Measurements from ENCODE around the gene CCN5.
"Not testable (repeated sequence)": the region's sequence is repeated elsewhere in the genome, so short reads cannot be mapped to it uniquely, and the experiment has no call there.

CCN5 gene

GRCh38 chr20:44761423-44761822, 46.3 kb downstream of the CCN5 start:
- DNase-seq, result no peak

GRCh38 chr20:44762466-44763140, 47.4 kb downstream of the CCN5 start:
- no peak for DNase-seq

DNA sequence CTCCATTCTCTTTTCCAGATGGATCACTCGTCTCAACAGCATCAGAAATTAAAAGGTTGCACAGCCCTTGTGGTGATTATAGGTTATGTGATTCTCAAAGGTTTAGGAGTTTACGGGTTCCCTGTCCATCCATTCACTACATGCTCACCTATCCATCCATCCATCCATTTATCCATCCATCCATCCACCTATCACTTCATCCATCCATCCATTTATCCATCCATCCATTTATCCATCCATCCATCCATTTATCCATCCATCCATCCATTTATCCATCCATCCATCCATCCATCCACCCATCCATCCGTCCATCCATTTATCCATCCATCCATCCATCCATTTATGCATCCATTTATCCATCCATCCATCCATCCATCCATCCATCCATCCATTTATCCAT, 48.6 kb downstream of the CCN5 start:
- not testable (repeated sequence) for DNase-seq

DNA sequence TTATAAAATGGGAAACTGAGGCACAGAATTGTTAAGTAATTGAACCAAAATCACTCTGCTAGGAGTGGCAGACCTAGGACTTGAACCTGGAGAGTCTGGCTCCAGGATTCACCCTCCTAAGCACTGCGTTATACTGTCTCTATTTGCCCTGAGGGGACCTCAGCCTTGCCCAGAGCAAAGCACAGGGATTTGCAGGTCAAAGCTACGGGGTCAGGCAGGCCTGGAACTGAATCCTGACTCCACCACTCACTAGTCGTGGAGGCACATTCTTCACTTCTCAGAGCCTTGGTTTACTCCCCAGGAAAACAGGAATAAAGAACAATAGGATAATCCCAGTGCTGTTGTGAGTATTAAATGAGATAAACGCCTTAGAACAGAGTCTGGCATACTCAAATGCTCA, 49.9 kb downstream of the CCN5 start:
- DNase-seq, result no peak

GRCh38 chr20:44765701-44766347, 50.7 kb downstream of the CCN5 start:
- no peak for DNase-seq

DNA sequence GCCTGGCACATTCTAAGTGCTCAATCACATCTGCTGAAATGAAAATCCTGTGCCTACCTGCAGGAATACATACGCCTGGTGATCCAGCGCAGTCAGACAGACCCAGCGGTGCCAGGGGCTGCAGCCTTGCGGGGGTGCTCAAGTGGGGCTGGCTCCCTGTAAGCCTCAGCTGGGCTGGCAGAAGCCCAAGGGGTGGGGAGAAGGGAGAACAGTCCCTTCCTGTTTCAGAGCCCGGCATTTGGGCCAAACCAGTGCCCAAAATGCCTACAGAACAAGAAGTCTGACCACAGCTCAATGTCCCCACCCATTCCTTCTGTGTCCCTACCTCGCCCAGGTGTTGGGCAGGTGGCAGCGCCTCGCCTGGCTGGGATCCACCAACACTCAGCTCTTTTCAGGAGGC, 53.1 kb downstream of the CCN5 start:
- DNase-seq, result no peak

DNA sequence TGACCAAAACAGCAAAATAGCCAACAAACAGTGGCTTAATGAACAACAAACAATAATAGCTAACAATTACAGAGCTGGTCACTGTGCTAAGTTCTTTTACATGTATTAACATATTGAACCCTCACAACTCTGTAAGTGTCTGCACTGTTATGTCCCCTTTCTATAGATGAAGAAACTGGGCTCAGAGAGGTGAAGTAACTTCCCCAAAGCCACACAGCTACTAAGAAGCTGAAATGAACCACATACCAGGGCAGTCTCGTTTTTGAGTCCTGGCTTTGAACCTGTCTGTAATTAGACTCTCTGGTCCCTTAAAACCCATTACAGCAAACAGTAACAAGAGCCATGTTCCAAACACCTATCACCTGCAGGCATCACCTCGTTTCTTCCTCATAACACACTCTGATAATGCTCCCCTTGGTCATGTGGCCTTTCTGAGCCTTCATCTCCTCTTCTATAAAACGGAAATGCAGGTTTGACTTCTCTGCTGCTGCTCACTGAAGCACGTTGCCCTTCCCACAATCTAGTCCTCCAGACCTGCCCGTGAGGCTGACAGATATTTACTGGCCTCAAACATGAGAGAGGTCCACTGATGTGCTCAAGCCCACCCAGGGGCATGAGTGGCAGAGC, 53.8 kb downstream of the CCN5 start:
- DNase-seq, result no peak

DNA sequence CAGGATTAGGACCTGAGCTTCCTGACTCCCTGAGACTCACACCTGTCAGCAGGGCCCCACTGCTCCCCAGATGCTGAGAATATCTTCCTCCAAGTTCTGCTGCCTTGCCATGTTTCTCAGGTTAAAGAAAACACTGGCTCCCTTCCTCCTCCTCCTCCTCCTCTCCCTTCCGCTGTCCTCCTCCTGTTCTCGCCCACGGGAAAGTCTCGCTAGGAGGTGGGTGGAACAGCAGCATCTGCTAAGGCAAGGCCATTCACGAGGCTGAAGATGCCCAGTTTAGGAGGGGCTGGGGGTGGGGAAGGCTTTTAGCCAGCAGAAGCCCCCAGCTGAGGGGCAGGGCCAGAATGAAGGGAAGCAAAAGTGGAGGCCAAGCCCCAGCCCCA, 54.3 kb downstream of the CCN5 start:
- no peak for DNase-seq

- no peak for DNase-seq
Observed at GRCh38 chr20:44770484-44771171, 55.5 kb downstream of the CCN5 start.

DNA sequence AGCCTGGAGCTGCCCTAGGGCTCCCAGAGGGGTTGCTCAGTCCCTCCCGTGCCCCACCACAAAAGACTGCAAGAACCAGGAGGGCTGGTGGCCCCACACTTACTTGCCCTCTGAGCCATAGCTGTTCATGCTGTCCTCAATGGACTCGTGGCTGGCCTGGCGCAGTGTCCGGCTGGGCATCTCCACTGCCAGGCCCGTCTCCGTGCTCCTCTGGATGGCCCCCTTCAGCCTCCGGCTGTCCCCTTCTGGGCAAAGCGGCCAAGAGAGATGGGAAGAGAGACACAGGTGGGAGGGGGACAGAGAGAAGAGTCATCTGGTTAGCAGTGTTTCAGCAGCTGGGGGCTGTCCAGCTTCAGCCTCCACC, 56.0 kb downstream of the CCN5 start:
- DNase-seq, result no peak

DNA sequence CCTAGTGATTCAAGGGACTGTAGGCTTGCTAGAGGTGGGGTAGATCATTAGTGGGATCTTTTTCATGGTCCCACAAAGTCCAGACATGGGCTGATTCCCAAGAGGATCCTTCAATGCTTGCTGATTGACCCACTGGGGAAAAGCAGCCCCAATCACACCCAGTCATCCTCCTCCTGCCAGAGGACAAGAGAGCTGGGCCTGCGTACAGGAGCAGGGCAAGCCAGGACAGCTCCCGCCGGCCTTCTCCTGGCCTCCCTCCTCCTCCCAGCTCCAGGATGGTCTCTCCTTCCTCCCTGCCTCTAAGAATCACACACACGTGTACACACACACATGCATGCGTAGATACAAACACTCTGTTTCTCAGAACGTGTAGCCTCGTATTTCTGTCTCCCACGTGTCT, 57.5 kb downstream of the CCN5 start:
- DNase-seq, result no peak

- no peak for DNase-seq
Observed at GRCh38 chr20:44773070-44773829, 58.1 kb downstream of the CCN5 start.

GRCh38 chr20:44776980-44777379, 61.8 kb downstream of the CCN5 start:
- DNase-seq, result no peak
